GM21360 (cell line): ENCODE measurements around the gene BLOC1S3.
"Not testable (repeated sequence)": the region's sequence is repeated elsewhere in the genome, so short reads cannot be mapped to it uniquely, and the experiment has no call there.

Experiments
- ATAC-seq: cut with Tn5 transposase; IDR thresholded peaks from one replicate; pipeline ENCODE4 v1.9.1; 2021; ENCODE audit warnings: mild to moderate bottlenecking, moderate library complexity; ENCODE audit not compliant: unreplicated experiment

Gene BLOC1S3

GRCh38 chr19:45218911-45219743 lies 40.5 kb downstream of the BLOC1S3 start:
- ATAC-seq, result no peak

GRCh38 chr19:45222724-45223123 lies 44.1 kb downstream of the BLOC1S3 start:
- no peak for ATAC-seq

GRCh38 chr19:45223879-45224278 lies 45.3 kb downstream of the BLOC1S3 start:
- no peak for ATAC-seq

- no peak for ATAC-seq
These were observed 46.1 kb downstream of the BLOC1S3 start for GRCh38 chr19:45224645-45225044.

GRCh38 chr19:45229056-45229455 lies 50.5 kb downstream of the BLOC1S3 start:
- ATAC-seq, result not testable (repeated sequence)
